ENCODE data around the gene NOXA1.

Gene NOXA1

DNA sequence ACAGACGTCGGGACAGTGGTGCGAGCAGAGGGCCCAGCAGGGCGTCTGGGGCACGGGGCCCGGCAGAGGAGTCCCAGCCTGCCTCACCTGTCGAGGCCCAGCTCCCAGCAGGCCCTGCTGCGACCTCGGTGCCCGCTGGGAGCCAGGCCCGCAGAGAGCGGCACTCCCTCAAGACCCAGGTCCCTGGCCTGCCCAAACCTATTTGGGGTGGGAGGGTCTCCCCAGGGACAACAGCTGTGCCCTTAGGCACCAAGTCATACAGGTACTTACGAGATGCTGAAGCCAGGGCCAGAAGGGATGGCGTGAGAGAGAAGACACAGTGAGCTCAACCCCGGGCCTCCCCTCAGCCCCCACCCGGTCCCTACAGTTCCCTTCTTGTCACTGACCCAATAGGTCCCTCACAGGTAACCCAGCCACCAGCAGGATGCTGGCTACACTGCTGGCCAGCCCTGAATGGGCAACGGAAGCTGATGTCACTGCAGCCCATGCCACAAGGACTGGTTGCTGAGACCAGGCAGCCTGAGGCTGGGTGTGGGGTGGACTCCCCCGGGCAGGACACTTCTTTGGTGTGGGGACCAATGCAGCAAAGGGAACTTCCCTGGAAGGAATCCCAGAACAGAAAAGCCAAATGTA lies 32.3 kb downstream of the NOXA1 start:
- DNase-seq: no peak

DNA sequence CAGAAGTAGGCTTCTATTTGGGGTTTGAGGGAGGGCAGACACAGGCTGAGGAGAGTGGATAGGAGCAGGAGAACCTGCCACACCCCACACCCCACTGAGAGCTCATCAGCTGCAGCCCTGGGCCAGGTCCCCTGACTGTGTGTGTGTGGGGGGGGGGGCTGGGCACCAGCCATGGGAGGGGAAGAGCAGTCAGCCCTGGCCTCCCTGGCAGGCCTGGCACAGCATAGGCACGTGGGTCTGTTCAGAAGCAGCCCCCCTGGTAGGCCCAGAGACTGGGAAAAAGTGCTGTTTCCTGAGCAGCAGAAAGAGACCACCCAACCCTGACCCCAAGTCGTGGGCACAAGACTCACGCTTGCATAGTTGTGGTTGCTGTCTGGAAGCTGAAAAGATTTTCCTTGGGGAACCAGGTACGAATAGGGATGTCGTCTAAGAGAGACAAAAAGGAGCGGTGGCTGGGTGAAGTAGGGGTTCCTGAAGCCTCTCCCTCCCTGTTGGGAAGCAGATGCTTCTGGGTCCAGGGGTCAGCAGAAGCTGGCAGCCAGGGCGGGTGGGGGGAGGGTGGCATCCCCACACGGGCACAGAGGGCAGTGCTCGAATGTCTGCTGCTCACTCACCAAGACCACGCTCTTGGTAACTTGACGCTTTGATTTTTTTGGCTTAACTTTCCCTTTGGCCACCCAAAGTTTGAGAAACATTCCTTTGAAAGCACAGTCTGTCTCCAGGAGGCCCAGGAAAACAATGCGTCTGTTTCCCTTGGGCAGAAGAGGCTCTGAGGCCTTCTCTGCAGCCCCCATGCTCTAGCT lies 33.1 kb downstream of the NOXA1 start:
- DNase-seq: no peak

DNA sequence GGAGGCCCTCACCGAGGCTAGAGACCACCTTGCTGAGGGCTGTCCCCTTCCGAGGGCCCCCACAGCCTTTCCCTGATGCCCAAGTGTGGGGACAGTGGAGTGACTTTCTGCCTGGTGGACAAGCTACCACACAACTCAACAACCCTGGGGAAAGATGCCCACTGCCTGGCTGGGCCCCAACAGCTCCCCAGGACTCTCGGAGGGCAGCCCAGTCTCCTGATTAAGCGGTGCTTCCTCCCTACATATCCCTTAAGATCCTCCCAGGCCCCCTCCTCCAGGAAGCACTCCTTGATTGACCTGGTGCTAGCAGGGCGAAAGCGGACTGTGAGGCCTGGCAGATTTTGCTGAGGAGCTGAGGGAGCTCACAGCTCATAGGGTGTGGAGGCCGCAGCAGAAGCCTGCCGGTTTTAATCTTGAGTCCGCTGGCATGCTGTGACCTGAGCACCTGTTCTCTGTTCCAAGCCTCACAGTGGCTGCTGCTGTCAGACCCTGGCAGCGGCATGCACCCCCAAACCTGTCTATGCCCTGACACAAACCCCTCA lies 33.7 kb downstream of the NOXA1 start:
- DNase-seq: no peak

DNA sequence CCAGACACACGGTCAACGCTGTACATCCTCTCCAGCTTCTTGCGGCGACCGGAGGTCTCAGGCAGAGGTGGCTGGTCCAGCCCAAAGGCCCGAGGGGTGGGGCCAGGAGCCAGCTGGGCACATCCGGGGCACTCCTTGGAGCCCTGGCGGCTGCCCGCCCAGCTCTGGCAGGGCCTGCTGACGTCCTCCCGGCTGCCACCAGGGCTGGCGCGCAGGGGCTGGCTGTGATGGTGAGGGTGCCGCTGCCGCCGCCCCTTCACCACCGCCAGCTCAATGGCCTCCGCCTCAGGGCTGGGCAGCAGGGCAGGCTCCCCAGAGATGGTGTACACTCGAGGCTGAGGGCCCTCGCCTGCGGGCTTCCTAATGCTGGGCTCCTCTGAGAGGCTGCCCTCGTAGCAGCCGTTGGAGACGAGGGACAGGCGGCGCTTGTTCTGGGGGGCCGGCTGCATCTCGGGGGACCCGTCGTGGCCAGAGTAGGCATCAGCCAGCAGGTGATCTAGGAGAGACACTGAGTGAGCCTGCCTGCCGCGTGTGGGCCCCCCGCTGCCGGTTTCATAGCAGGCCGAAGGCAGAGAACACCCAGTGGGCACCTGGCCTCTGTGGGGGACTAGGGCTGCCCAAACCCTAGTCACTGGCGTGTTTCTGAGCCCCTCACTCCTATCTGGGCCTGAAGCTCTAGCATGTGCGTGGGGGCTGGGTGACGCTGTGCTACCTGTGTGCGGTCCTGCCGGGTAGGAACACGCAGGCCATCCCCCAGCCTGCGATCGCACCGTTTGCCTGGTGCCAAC lies 34.4 kb downstream of the NOXA1 start:
- peak; percentile 10 for DNase-seq

DNA sequence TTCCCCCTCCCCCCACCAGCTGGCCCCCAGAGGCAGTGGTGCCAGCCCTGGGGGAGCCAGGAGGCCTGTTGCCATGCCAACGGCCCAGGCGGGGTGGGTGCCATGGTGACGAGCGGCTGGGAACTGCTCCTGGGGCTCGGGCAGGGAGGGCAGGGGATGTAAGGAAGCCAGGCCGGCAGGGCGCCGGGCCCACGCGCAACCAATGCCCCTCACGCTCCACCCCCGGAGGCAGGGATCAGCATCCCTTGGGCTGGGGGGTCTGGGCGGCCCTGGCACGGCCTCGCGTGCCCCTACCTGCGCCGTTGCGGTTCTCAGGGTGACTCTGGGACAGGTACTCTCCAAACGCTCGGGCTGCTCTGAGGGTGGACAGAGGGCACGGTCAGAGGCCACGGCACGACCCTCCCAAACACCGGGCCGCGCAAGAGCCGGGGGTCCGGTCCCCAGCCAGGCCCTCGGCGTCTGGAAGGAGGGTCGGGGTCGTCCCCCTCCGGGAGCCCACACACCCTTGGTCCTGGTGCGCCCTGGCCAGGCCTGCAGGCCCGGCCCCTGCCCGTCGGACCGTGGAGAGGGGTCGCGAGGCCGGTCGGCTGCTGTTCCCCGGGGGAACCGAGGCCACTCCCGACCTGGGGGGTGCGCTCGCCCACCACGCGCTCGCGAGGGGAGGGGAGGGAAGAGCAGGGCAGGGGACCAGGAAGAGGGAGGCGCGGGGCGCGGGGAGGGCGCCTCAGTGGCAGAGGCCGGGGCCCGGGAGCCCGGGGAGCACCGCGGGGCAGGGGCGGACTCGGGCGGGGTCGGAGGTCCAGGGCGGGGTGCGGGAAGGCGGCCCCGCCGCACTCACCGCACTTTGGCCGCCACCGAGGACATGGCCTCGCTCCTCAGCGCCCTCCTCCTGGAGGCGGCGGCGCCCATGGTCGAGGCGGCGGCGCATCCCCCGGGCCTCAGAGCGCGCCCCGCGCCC lies 35.3 kb downstream of the NOXA1 start:
- DNase-seq: peak; percentile 30

DNA sequence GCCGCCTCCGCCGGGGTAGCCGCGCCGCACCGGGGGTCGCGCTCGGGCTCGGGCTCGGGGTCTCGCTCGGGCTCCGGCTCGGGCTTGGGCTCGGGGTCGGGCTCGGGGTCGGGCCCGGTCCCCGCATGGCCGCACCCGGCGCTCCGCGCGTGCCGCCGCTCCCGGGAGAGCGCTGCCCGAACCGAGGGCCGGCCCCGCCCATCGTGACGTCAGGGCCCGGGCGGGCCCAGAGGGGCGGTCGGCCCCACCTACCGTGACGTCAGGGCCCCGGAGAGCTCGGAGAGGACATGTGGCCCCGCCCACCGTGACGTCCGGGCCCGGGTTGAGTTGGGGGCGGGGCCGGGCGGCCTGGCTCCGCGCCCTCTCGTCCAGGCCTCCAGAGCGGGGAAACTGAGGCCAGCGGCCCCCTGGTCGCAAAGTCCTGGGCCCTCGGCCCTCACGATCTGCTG lies 36.0 kb downstream of the NOXA1 start, which contains the start of gene NSMF:
NSMF (minus strand) TSS at position 183 of the 449 bp plus-strand sequence. CDS start 232 bp downstream, outside the sequence.
- peak; percentile 94 for DNase-seq

DNA sequence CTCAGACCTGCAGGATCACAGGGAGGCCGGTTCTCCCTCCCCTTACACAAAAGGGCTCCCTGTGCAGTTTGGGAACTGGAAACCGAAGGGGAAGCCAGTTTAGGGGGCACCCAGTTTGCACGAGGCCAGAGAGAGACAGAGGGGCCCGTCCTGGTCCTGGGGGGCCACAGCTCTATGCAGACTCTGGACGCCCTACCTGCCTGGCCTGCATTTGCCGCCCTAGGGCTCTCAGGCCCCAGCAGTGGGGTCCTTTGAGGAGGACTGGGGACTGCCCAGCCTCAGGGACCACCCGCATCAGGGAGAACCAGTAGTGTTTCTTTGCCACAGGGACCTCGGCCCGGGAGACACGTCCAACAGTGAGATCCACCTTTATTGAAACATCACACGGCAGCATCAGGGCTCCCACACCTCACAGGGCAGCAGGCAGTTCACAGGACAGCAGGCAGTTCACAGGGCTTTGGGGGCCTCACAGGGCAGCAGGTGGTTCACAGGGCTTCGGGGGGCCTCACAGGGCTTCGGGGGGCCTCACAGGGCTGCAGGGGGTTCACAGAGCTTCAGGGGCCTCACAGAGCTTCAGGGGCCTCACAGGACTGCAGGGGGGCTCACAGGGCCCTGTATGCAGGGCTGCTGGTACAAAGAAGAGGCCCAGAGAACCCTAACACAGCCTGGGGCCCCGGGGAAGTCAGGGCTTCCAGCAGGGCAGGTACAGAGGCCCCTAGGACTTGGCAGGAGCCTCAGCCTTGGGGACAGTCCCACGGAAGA lies 36.6 kb downstream of the NOXA1 start:
- peak; percentile 19 for DNase-seq

DNA sequence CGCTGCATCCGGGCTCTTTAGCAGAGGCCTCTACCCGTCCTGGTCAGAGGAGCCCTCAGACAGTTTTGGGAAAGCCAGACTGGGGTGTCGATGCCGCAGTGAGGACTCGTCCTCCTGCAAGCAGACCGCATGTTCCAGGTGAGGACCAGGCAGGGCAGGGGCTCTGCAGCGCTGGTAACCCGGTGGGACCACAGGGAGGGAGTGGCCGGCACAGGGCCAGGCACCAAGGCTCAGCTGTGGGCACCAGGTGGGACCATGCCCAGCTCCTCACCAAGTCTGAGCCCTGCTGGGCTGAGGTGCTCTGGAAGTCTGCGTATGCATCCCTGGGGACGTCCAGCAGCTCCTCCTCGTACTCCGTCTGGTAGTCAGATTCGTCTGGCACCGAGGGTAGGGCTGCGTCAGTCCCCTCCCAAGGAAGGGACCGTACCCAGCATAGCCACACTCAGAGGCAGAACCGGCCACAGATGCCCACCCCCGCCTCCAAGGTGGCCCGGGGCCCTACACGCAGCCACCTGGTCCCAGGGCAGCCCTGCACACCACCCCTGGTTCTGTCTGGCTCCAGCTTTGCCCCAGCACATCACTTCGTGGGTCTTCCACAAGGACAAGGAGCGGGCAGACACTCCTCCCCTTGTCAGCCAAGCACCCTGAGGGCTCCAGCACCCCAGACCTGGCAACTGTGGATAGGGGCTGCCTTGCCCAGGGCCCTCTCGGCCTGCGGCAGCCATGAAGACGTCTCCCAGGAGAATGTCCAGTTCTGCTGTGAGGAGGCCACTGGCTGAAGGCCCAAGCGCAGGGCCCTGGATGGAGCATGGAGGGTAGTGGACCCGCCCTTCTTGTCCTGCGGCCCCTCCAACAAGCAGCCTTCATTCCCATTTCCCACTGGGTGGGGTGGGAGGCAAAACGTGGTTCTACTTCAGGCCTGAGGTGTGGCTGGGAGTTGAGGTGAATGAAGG lies 37.4 kb downstream of the NOXA1 start:
- DNase-seq: peak; percentile 13

DNA sequence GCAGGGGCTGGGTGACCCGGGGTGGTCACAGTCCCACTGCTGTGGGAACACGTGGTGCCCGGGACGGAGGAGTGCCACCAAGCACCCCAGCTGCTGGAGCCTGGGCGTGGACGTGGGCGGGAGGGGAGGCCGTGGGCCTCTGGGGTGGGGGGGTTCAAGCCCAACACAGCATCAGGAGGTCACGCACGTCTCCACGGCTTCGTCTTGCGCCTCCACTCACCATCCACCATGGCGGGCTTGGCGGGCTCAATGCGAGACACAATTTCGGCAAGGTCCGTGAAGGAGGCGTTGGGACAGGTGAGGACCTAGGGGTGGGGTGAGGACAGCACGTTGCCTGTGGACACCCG lies 38.1 kb downstream of the NOXA1 start:
- DNase-seq: no peak

DNA sequence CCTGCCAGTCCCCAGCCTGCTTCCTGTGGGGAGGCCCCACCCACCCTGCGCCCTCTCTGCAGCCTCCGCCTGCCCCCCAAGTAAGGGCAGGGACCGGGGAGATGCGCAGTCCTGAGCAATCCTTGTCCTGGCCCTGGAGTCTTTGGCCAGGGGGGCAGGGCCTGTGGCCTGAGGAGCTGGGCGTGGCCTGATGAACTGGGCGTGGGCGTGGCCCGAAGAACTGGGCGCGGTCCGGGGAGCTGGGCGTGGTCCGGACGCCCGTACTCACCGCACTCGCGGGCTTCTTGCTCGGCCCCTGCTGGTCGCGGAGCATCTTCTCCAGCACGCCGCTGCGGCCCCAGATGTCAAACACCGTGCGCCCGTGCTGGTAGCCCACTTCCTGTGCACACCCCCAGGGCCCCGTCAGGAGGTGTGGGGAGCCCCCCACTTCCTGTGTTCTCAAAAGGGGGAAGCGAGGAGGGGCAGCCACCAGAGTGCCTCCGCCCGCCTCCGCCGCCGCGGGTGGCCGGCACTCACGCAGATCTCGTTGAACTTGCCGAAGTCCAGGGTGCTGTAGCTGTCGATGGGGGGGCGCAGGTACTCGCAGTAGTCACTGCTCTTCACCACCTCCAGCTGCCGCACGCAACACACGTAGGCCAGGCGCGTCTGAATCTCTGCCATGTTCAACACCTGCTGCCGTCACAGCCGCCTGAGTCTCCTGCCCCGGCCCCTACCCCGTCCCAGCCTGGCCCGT lies 38.6 kb downstream of the NOXA1 start:
- DNase-seq: peak; percentile 66

DNA sequence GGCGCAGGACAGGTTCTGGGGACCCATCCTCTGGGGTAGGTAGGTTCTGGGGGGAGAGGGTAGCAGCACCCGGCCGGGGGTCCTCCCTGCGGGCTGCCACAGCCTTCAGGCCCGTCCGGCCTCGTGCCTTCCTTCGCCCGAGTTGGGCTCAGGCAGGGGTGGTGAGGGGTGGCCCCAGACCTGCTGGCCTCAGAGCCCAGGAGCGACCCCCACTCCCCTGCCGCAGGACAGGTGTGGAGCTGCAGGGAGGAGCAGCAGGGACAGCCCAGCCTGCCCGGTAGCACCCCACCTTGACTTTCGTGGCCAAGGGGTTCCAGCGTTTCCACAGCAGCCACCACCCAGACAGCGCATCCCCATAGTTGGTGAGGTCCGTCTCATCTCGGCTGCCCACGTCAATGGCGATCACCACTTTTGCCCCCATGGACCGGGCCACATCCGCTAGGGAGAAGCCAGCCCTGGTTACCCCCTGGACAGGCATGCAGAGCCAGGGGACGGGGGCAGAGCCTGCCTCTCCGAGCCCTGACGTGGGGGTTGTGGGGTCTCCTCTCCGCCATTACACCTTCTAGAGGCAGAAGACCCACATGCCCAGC lies 39.3 kb downstream of the NOXA1 start:
- DNase-seq: no peak

DNA sequence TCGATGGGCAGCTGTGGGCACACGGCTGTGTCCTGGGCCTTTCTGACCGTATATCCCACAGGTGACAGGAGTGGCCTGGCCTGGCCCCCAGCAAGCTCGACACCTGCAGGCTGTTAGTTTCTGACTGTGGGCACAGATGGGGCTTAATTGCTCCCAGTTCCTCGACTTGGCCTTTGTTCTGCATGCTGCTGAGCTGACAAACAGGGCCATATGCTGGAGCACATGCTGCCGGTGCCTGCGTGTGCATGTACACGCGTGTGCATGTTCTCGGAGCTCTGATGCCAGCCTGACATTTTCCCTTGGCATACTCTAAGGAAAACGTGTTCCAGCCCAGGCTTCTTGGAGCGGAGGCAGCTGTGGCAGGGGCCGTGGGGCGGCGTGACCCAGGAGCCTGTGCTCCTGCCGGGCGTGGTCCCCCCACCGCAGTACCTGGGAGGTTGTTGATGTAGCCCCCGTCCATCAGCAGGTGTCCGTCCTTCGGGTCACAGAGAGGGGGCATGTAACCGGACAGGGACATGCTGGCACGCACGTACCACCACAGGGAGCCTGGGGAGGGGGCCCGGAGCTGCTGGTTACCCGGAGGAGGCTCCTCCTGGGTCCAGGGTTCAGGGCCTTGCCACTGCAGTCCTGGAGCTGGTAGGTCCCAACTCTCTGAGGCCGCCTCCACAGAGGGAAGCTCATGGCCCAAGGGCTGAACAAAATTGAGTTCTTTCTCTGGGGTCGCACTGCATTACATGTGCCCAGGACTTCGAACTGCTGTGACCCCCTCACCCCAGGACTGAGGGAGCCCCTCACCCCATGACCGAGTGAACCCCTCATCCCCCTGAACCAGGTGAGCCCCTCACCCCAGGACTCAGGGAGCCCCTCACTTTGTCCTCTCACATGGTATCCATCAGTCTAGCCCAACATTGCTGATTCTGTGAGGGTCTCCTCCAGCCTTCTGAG lies 40.1 kb downstream of the NOXA1 start:
- DNase-seq: peak; percentile 9

DNA sequence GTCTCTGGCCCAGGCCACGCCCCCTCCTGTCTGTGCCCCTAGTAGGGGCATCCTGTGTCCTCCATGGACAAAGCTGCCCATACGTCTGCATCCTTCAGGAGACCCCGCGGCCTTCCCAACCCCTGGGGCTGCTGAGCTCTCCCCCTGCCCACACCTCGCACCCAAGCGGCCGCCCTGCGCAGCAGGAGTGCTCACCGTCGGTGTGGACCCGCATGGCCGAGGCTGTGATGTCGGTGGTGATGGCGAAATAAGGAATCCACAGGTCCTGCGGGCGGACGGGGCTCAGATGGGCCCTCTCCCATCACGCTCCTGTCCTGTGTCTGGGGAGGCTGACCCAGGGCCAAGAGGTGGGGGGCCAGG lies 40.7 kb downstream of the NOXA1 start:
- DNase-seq: no peak

DNA sequence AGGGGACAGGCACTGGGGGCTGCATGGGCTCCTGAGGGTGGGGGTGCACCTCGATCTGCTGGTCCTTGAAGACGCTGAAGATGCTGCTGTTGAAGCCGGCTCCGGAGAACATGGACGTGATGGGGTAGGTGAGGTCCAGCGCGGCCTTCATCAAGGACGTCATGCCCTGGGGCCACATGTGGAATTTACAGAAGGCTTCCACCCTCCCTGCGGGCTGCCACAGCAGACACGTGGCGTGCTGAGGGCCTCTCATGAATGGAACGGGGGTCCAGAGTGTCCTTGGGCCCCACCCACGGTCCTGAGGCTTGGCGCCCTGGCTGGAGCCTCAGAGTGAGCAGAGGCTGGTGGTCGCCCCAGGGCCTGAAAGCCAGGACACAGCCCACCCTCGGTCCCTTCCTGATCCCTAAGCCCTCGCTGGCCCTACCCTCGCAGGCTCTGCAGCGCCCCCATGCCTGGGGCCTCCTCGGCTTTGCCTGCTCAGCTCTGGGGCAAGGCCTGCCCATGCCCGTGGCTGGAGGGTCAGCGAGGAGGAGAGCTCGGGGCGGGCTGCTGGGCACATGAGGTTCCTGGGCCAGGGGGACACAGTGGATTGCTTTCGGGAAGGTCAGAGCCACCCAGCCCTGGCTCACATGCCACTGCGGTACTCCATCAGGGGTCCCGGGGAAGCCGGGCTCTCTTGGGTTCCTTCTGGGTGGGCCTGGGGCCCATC lies 41.3 kb downstream of the NOXA1 start:
- peak; percentile 10 for DNase-seq

DNA sequence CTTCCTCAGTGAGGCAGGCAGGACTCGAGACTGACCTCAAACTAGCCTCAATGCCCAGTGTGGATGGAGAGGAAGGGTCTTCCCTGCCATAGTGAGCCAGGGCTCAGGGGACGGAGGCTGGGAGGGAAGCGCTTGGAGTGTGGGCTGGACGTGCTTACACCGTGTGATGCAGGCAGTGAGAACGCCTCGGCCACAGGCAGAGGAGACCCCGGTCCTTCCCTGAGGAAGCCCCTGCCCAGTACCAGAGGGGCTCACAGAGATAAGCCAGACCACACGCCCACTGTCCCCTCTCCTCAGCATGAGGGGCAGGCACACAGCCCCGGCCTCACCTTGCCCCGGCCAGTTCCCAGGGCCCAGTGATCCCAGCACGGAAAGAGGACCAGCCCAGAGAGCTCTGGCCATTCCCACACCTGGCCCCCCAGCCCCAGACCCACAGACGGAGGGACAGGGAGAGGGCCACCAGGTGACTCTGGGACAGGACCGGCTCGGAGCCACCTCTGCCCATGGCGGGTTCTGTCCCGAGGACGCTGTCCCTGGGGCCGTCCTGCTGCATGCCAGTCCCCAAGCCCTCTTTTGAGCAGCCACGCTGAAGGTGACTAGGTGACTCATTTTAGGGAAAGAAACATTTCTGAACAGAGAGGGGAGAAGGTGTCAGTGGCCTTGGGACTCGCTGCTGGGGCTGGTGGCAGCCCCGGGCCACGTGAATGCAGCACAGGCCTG lies 42.0 kb downstream of the NOXA1 start:
- no peak for DNase-seq

DNA sequence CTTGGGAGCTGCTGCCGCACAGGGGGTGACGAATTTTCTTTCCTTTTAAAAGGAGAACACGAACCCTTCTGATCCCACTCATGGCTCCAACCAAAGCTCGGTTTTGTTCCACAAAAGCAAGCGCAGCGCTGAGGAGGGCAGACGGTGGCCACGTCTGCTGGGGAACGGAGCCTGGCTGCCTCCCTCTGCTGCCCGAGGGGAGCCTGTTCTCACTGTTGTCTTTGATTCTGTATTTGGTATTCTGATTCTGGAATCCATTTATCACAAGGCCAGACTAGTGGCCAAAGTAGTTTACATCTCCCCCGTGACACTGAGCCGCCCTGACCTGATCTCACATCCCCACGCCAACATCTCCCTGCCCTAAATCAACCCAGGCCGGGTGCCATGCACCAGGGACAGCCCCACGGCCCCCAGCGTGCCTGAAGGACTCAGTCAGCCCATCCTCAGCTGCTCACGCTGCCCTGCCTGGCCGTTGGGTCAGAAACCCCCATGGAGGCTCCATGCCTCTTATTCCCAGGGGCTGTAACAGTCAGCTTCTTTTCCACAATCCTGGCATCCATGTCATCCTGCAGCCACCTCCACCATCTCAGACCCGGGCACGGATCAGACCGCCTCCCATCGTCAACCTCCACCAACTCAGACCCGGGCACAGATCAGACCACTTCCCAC lies 42.7 kb downstream of the NOXA1 start:
- no peak for DNase-seq

Measured in activated naive CD4-positive, alpha-beta T cell treated with anti-CD3 and anti-CD28 coated beads, Interleukin-2, amount 50 U/mL, for 16 hours (primary cell).